ENCODE data around the gene TFPI. TPM values are rescaled to one million over a fixed set of nuclear protein-coding genes. Genes with fewer than 3 reads are reported as not detected.
"Not testable (repeated sequence)": the region's sequence is repeated elsewhere in the genome, so short reads cannot be mapped to it uniquely, and the experiment has no call there.

The TFPI gene
- total and polyA plus RNA-seq, 4 donors: 169 to 253 (median 237) TPM

GRCh38 chr2:187523325-187523724, 30.9 kb downstream of the TFPI start:
- H3K27me3 ChIP-seq (ENCODE audit: control insufficient read depth in 3 of 3, insufficient read depth in 3 of 3, low read length in 2 of 3): no peaks in the 10 kb centered on the region
- H3K9me3 ChIP-seq (ENCODE audit: control insufficient read depth in 4 of 4, insufficient read depth in 3 of 4, low read length in 3 of 4): peaks cover 0 to 6% (median 1%) of the 10 kb centered on the region in 4 donors
- peaks cover 0 to 25% (median 18%) of the 10 kb centered on the region in 4 donors for H3K36me3 ChIP-seq (ENCODE audit: control insufficient read depth in 4 of 4, insufficient read depth in 4 of 4, low read length in 4 of 4)
- no peak overlapping the region for H3K27ac ChIP-seq (ENCODE audit: low read depth in 1 of 2, low read length in 1 of 2)
- ATAC-seq (ENCODE audit: insufficient read depth, low FRiP score) (no peak), DNase-seq (no peak)
- no peak overlapping the region for H3K9ac ChIP-seq (ENCODE audit: insufficient read depth in 1 of 2, low read length in 2 of 2)
- H3K4me1 ChIP-seq (ENCODE audit: control insufficient read depth in 5 of 5, insufficient read depth in 5 of 5, low read length in 5 of 5): peaks cover 0 to 15% (median 2%) of the 10 kb centered on the region in 5 donors
- TF ChIP-seq, protein P1, sequence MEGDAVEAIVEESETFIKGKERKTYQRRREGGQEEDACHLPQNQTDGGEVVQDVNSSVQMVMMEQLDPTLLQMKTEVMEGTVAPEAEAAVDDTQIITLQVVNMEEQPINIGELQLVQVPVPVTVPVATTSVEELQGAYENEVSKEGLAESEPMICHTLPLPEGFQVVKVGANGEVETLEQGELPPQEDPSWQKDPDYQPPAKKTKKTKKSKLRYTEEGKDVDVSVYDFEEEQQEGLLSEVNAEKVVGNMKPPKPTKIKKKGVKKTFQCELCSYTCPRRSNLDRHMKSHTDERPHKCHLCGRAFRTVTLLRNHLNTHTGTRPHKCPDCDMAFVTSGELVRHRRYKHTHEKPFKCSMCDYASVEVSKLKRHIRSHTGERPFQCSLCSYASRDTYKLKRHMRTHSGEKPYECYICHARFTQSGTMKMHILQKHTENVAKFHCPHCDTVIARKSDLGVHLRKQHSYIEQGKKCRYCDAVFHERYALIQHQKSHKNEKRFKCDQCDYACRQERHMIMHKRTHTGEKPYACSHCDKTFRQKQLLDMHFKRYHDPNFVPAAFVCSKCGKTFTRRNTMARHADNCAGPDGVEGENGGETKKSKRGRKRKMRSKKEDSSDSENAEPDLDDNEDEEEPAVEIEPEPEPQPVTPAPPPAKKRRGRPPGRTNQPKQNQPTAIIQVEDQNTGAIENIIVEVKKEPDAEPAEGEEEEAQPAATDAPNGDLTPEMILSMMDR (IDR thresholded peaks at IDR 0.05; ENCODE audit: control extremely low read depth, extremely low read depth): no peak
- H3K4me3 ChIP-seq: no peak overlapping the region

DNA sequence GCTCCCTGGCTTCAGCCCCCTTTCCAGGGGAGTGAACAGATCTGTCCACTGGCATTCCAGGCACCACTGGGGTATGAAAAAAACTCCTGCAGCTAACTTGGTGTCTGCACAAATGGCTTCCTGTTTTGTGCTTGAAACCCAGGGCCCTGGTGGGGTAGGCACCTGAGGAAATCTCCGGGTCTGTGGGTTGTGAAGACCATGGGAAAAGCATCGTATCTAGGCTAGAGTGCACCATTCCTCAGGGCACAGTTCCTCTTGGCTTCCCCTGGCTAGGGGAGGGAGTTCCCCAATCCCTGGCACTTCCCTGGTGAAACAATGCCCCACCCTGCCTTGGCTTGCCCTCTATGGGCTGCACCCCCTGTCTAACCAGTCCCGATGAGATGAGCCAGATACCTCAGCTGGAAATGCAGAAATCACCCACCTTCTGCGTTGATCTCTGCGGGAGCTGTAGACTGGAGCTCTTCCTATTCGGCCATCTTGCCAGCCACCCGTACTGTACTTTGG, 34.1 kb downstream of the TFPI start:
- WGBS, 2 donors: 95 to 96% methylated on average over 7 of the region's 7 CpGs

GRCh38 chr2:187519419-187520120, 34.7 kb downstream of the TFPI start:
- DNase-seq: no peak
- no peak for ATAC-seq (ENCODE audit: insufficient read depth, low FRiP score)

More for the DNA sequence above, 34.1 kb downstream of the TFPI start:
- no peak for ATAC-seq (ENCODE audit: insufficient read depth, low FRiP score)
- no peak overlapping the region for H3K4me3 ChIP-seq
- H3K4me1 ChIP-seq (ENCODE audit: control insufficient read depth in 5 of 5, insufficient read depth in 5 of 5, low read length in 5 of 5): no peaks in the 10 kb centered on the region
- peaks cover 0 to 8% (median 4%) of the 10 kb centered on the region in 4 donors for H3K9me3 ChIP-seq (ENCODE audit: control insufficient read depth in 4 of 4, insufficient read depth in 3 of 4, low read length in 3 of 4)
- TF ChIP-seq, protein P1 (IDR thresholded peaks at IDR 0.05; ENCODE audit: control extremely low read depth, extremely low read depth): no peak
- H3K27me3 ChIP-seq (ENCODE audit: control insufficient read depth in 3 of 3, insufficient read depth in 3 of 3, low read length in 2 of 3): no peaks in the 10 kb centered on the region
- H3K27ac ChIP-seq (ENCODE audit: low read depth in 1 of 2, low read length in 1 of 2): no peak overlapping the region
- H3K36me3 ChIP-seq (ENCODE audit: control insufficient read depth in 4 of 4, insufficient read depth in 4 of 4, low read length in 4 of 4): peaks cover 0 to 25% (median 18%) of the 10 kb centered on the region in 4 donors
- DNase-seq: no peak
- H3K9ac ChIP-seq (ENCODE audit: insufficient read depth in 1 of 2, low read length in 2 of 2): no peak overlapping the region

DNA sequence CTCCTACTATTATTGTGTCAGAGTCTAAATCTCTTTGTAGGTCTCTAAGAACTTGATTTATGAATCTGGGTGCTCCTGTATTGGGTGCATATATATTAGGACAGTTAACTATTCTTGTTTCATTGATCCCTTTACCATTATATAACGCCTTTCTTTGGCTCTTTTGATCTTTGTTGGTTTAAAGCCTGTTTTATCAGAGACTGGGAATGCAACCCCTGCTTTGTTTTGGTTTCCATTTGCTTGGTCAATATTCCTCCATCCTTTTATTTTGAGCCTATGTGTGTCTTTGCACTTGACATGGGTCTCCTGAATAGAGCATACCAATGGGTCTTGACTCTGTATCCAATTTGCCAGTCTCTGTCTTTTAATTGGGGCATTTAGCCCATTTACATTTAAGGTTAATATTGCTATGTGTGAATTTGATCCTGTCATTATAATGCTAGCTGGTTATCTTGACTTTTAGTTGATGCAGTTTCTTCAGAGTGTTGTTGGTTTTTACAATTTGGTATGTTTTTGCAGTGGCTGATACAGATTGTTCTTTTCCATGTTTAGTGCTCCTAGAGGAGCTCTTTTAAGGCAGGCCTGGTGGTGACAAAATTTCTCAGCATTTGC, 36.4 kb downstream of the TFPI start:
- H3K27me3 ChIP-seq (ENCODE audit: control insufficient read depth in 3 of 3, insufficient read depth in 3 of 3, low read length in 2 of 3); DNase-seq; H3K4me1 ChIP-seq (ENCODE audit: control insufficient read depth in 5 of 5, insufficient read depth in 5 of 5, low read length in 5 of 5); H3K4me3 ChIP-seq; H3K9ac ChIP-seq (ENCODE audit: insufficient read depth in 1 of 2, low read length in 2 of 2); H3K9me3 ChIP-seq (ENCODE audit: control insufficient read depth in 4 of 4, insufficient read depth in 3 of 4, low read length in 3 of 4); H3K27ac ChIP-seq (ENCODE audit: low read depth in 1 of 2, low read length in 1 of 2); ATAC-seq (ENCODE audit: insufficient read depth, low FRiP score): not testable (repeated sequence)
- WGBS, 2 donors: 96 to 98% methylated on average over 1 of the region's 1 CpG
- peaks cover 0 to 22% (median 17%) of the 10 kb centered on the region in 4 donors for H3K36me3 ChIP-seq (ENCODE audit: control insufficient read depth in 4 of 4, insufficient read depth in 4 of 4, low read length in 4 of 4)

More at GRCh38 chr2:187519419-187520120, 34.7 kb downstream of the TFPI start:
- H3K9me3 ChIP-seq (ENCODE audit: control insufficient read depth in 4 of 4, insufficient read depth in 3 of 4, low read length in 3 of 4): peaks cover 0 to 8% (median 4%) of the 10 kb centered on the region in 4 donors
- no peaks in the 10 kb centered on the region for H3K27me3 ChIP-seq (ENCODE audit: control insufficient read depth in 3 of 3, insufficient read depth in 3 of 3, low read length in 2 of 3)
- no peak overlapping the region for H3K27ac ChIP-seq (ENCODE audit: low read depth in 1 of 2, low read length in 1 of 2)
- no peak overlapping the region for H3K4me3 ChIP-seq
- WGBS, 2 donors: 86 to 87% methylated on average over 7 of the region's 7 CpGs
- peaks cover 0 to 25% (median 17%) of the 10 kb centered on the region in 4 donors for H3K36me3 ChIP-seq (ENCODE audit: control insufficient read depth in 4 of 4, insufficient read depth in 4 of 4, low read length in 4 of 4)
- no peak overlapping the region for H3K9ac ChIP-seq (ENCODE audit: insufficient read depth in 1 of 2, low read length in 2 of 2)
- H3K4me1 ChIP-seq (ENCODE audit: control insufficient read depth in 5 of 5, insufficient read depth in 5 of 5, low read length in 5 of 5): peaks cover 0 to 1% (median 0%) of the 10 kb centered on the region in 5 donors
- TF ChIP-seq, protein P1 (IDR thresholded peaks at IDR 0.05; ENCODE audit: control extremely low read depth, extremely low read depth): no peak

DNA sequence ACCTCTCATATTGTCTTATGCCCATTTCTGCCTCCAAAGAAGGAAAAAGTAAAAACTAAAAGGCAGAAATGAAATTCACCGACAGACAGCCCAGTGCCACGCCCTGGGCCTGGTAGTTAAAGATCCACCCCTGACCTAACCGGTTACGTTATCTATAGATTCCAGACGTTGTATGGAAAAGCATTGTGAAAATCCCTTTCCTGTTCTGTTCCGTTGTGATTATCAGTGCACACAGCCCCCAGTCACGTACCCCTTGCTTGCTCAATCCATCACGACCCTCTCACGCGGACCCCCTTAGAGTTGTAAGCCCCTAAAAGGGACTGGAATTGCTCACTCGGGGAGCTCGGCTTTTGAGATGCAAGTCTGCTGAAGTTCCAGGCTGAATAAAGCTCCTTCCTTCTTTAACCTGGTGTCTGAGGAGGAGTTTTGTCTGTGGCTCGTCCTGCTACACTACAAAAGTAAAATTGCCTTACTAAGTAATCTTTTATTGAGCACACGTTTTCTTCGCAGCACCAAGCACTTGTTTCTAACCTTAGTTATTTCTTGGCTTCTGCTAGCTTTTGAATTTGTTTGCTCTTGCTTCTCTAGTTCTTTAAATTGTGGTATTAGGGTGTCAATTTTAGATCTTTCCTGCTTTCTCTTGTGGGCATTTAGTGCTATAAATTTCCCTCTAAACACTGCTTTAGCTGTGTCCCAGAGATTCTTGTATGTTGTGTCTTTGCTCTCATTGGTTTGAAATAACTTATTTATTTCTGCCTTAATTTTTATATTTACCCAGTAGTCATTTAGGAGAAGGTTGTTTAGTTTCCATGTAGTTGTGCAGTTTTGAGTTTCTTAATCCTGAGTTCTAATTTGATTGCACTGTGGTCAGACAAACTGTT, 37.4 kb downstream of the TFPI start:
- not testable (repeated sequence) for H3K9ac ChIP-seq (ENCODE audit: insufficient read depth in 1 of 2, low read length in 2 of 2); H3K9me3 ChIP-seq (ENCODE audit: control insufficient read depth in 4 of 4, insufficient read depth in 3 of 4, low read length in 3 of 4); H3K4me3 ChIP-seq; H3K4me1 ChIP-seq (ENCODE audit: control insufficient read depth in 5 of 5, insufficient read depth in 5 of 5, low read length in 5 of 5); H3K27ac ChIP-seq (ENCODE audit: low read depth in 1 of 2, low read length in 1 of 2); DNase-seq; H3K27me3 ChIP-seq (ENCODE audit: control insufficient read depth in 3 of 3, insufficient read depth in 3 of 3, low read length in 2 of 3); ATAC-seq (ENCODE audit: insufficient read depth, low FRiP score)
- peaks cover 0 to 20% (median 16%) of the 10 kb centered on the region in 4 donors for H3K36me3 ChIP-seq (ENCODE audit: control insufficient read depth in 4 of 4, insufficient read depth in 4 of 4, low read length in 4 of 4)
- WGBS, 2 donors: 89 to 92% methylated on average over 15 of the region's 15 CpGs
